ENCODE data around the gene STK16.

Gene STK16

GRCh38 chr2:219214141-219214540 lies 31.1 kb upstream of the STK16 start:
- no peak for DNase-seq

- DNase-seq = no peak
These were observed 30.5 kb upstream of the STK16 start for GRCh38 chr2:219214786-219215185.

- no peak for DNase-seq
These were observed 29.3 kb upstream of the STK16 start for GRCh38 chr2:219215871-219216534.

GRCh38 chr2:219216535-219216915 lies 28.8 kb upstream of the STK16 start:
- DNase-seq = no peak

GRCh38 chr2:219218217-219218731 lies 27.0 kb upstream of the STK16 start:
- DNase-seq = no peak

GRCh38 chr2:219218732-219219701 lies 26.3 kb upstream of the STK16 start, which contains the start of gene ABCB6:
Gene ABCB6, minus strand, starts transcription at chr2:219218958. Its CDS starts 285 bp downstream, at chr2:219218673.
- DNase-seq = peak; percentile 88

- DNase-seq = no peak
These were observed 25.3 kb upstream of the STK16 start for GRCh38 chr2:219219784-219220532.

- no peak for DNase-seq
These were observed 24.5 kb upstream of the STK16 start for GRCh38 chr2:219220652-219221402.

- no peak for DNase-seq
These were observed 23.2 kb upstream of the STK16 start for GRCh38 chr2:219221957-219222518.

- DNase-seq = no peak
These were observed 21.3 kb upstream of the STK16 start for GRCh38 chr2:219223831-219224610.

GRCh38 chr2:219225350-219225749 lies 19.9 kb upstream of the STK16 start:
- DNase-seq = no peak

- no peak for DNase-seq
These were observed 17.0 kb upstream of the STK16 start for GRCh38 chr2:219228041-219228910.

- no peak for DNase-seq
These were observed 16.4 kb upstream of the STK16 start for GRCh38 chr2:219228911-219229304.

- peak; percentile 96 for DNase-seq
These were observed 15.8 kb upstream of the STK16 start, which contains the start of the genes ANKZF1 and ATG9A for GRCh38 chr2:219229305-219230058. Gene ANKZF1, plus strand, starts transcription at chr2:219229806. Its CDS starts 452 bp downstream, at chr2:219230258. Gene ATG9A, minus strand, starts transcription at chr2:219229636. Its CDS starts 1,612 bp downstream, at chr2:219228024.

- peak; percentile 62 for DNase-seq
These were observed 15.2 kb upstream of the STK16 start for GRCh38 chr2:219230059-219230540.

- no peak for DNase-seq
These were observed 10.9 kb upstream of the STK16 start for GRCh38 chr2:219234331-219234730.

GRCh38 chr2:219243291-219243761 lies 2.0 kb upstream of the STK16 start:
- DNase-seq = no peak

GRCh38 chr2:219244789-219245147 lies 511 bp upstream of the STK16 start:
- no peak for DNase-seq

- no peak for DNase-seq
These were observed 586 bp downstream of the STK16 start for GRCh38 chr2:219245899-219246230.

Data from activated CD4-positive, CD25-positive, alpha-beta regulatory T cell treated with anti-CD3 and anti-CD28 coated beads, Interleukin-2, amount 50 U/mL, for 72 hours (primary cell).